AG09319 (cell line): ENCODE data around the gene KDM4C.

Experiments used
- DNase-seq: peaks from one replicate; pipeline ENCODE4 v3.0.0-alpha.2; 2010; ENCODE audit warnings: low read depth; ENCODE audit errors: extremely low read depth
- TF ChIP-seq, protein P1 (sequence below): IDR thresholded peaks from 2 replicates; pipeline ENCODE4 v1.5.1; 2011; ENCODE audit warnings: low read depth, mild to moderate bottlenecking, inconsistent platforms, low read length, moderate library complexity

Gene KDM4C

DNA sequence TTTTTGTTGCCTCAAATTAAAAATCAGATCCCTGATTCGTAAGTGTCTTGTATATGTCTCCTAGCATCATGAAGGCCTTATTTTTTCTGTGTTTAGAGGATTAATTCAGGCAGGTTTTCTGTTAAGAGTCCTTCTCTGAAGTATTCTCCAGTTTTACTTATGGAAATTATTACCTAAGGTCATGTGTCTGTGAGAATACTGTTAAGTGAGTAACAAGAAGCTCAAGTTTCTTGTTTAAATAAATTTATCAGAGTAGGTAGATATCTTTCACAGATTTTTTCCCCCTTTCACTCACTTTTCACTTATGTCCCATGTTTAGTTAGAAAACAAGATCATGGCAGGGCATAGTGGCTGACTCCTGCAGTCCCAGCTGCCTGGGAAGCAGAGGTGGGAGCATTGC lies 233.6 kb downstream of the KDM4C start:
- no peak for DNase-seq

DNA sequence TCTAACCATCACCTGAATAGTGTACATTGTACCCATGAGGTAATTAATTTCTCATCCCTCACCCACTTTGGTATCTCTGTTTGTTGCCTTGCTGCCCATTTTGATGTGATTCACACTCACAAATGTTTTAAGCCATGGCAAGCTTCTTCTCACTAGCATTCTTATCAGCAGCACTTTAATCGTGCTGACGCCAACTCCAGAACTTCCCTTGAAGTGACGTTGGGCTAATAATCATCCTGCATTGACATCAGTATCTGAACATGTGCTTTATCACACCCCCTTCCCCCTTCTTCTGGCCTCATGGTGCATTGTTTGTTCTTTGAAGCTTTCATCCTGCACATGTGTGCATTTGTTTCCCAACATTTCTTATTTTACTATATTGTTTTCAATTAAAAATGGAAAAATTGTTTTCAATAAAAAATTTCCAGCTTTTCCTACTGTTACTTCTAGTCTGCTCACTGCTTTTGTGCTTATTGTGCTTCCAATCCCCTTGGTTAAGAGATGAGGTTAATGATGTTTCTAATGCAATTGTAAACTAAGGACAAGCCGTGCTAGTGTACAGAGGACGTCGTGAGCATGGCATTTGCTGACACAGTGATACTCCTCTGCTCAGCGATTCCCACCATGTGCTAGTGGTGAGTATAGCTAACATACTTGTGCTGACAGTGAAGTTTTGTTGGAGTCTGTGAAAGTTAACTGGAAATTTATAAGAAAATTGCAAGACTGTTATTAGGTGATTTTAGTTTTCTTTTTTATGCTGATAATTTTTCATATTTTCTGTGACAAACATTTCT lies 238.5 kb downstream of the KDM4C start:
- DNase-seq, result no peak
- TF ChIP-seq, protein P1, sequence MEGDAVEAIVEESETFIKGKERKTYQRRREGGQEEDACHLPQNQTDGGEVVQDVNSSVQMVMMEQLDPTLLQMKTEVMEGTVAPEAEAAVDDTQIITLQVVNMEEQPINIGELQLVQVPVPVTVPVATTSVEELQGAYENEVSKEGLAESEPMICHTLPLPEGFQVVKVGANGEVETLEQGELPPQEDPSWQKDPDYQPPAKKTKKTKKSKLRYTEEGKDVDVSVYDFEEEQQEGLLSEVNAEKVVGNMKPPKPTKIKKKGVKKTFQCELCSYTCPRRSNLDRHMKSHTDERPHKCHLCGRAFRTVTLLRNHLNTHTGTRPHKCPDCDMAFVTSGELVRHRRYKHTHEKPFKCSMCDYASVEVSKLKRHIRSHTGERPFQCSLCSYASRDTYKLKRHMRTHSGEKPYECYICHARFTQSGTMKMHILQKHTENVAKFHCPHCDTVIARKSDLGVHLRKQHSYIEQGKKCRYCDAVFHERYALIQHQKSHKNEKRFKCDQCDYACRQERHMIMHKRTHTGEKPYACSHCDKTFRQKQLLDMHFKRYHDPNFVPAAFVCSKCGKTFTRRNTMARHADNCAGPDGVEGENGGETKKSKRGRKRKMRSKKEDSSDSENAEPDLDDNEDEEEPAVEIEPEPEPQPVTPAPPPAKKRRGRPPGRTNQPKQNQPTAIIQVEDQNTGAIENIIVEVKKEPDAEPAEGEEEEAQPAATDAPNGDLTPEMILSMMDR, result no peak

More for the DNA sequence above, 233.6 kb downstream of the KDM4C start:
- TF ChIP-seq, protein P1, result no peak

DNA sequence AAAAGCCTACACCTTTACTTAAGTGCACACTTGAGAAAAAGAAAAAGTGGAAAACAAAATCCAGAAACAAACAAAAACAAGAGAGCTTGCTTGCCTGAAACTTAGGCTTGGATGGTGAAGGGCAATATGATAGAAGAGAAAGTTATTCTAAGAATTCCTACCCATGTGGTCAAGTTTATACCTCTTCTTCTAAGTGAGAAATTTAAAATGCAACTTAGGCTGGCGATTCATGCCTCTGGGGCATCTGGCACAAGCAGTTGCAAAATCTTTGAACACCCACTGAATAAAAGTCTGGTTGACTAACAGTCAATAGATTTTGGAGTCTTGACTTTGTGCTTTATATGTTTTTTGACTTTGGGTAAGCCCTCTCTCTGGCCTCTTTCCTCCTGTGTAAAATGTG lies 239.6 kb downstream of the KDM4C start:
- TF ChIP-seq, protein P1, result no peak
- no peak for DNase-seq

DNA sequence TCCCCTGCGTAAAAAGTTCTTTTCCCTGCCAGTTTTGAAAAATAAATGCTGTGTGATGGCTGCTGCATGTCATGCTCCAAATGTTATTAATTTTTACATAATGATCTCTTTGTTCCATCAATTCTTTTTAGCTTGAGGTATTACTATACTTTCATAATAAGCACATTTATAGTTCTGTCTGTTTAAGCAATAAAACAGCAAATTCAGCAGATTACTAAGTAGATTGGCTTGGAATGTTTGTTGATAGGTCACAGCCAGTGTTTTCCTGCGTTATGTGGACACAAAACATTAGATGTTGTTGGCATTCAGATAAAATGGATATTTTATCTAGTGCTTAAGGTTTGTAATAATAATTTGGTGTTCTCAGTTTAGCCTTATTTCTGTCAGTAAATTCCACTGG lies 242.0 kb downstream of the KDM4C start:
- DNase-seq, result no peak
- TF ChIP-seq, protein P1, result no peak

DNA sequence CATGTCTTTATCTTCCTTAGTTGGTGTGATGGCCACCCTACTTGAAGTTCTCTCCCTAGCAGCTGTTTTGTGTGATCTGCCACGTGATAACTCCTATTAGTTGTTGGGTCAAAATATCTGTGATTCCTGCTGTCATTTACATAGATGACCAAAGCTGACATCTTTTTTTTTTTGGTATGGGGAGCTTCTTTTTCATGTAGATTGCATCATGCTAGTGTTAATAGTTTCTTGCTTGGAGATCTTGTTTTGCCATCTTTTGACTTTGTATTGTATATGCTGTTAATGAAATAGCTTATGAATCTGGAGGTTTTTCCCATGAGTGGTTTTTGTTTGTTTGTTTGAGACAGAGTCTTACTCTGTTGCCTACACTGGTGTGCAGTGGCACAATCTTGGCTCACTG lies 243.8 kb downstream of the KDM4C start:
- DNase-seq, result no peak
- TF ChIP-seq, protein P1, result no peak

DNA sequence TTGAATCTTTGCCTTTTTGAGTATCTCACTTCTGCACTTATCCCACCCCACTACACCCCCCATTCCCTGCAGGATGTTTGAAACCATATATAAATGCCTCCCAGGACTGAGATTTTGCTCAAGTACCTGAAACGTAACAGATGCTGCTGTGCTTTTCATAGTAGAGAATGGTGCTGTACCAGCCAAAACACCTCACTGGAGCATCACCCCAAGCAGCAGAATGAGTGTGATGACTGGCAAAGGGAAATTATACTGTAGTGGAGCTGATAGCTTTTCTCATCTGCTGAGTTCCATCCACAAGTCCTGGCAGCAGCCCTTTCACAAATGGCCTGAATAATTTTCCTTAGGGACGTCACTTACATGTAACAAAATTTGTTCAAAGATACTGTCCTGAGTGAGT lies 246.1 kb downstream of the KDM4C start:
- TF ChIP-seq, protein P1, result no peak
- no peak for DNase-seq

DNA sequence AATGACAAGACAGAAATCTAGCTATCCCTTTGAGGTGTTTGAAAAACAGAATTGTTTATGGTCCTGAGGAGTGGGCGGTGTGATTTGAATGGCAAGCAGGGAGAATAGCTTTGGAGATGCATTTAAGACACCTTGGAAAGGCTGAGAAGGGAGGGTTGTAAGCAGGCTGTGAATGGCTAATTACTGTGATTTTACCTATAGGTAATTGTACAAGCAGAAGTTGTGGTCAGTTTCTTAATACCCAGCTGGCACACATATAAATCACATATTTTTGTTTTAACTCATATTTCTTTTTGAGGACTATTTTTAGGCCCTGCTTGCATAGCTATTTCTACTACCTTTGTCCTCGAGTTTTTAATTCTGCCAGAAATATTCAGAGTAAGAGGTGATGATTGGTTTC lies 248.6 kb downstream of the KDM4C start:
- TF ChIP-seq, protein P1, result no peak
- no peak for DNase-seq
